ENCODE data around the gene NUDT21.

Gene NUDT21

DNA sequence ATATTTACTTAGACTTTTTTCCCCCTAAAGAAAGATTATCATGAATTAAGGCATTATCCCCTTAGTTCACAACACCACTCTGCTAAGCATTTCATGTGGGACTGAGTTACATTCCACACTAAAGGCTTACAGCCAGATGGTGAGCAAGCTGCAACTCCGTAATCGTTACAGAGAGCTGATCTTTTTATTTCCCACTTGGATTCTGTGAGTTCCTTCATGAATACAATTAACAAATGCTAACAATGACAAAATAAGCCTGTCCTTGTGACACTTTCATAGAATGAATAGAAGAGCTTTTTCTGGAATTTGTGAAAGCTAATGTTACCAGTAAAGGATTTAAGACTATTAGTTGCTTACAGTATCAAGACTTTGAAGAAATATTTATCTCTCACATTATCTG, 9.0 kb upstream of the NUDT21 start:
- no peak for DNase-seq

DNA sequence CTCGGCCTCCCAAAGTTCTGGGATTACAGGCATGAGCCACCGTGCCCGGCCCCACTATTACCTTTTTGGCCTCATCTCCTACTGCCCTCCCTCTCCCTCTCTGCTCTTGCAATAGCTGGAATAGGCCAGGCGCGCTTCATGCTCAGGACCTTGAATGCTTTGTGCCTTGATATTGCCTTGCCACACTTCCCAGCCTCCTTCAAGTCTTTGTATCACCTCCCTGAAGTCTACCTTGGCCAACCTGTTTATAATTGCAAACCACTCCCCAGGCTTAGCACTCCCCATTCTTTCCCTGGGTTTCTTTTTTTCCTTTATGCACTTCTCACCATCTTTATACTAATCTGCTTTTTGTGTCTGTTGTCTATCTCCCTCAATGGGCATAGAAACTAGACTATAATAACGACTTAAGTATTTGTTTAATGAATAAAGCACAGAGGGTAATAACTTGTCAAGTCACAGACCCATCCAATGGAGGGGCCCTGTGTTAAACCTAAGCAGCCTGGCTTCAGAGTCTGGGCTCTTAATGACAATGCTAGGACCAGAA, 6.9 kb upstream of the NUDT21 start:
- no peak for DNase-seq

DNA sequence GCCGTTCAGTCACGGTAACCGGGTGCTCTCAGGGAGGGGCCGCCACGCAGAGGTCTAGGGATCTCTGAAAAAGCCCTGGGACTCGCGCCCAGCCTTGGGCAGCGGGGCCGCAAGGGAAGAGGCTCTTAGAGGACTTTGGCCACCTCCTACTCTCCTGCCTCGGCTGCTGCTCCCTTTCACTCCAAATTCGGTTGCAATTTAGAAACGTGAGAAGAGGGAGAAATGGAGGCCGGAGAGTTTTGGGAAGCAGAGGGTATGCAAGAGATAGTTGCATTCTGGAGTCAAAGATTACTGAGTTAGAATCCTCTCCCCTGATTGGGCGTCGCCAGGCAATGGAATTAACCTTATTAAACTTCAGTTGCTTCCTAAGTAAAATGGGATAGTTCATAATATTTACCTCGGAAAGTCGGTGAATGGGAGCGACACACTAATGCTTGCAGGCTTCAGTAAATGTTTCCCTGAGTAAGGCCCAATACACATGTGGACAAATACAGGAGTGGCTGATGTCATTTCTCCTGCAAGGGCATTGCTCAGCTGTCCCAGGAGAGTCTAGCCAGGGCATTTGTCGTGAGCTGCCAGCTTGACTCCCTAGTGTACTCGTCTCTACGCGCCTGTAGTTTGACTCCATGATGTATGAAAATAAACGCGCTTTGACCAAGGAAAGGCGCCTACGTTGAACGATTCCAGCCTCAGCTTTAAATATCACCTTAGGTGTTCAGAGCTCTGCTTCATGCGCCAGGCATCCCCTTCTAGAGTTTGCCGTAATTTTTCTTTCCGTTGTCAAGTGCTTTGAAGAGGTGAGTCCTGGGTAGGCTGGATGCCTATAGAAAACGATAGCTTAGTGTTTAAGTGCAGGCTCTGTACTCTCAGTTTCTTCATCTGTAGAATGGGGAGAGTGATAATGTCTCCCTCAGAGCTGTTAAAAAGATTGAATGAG, 889 bp upstream of the NUDT21 start:
- DNase-seq = peak in 1 of 2 donors; percentile 7

DNA sequence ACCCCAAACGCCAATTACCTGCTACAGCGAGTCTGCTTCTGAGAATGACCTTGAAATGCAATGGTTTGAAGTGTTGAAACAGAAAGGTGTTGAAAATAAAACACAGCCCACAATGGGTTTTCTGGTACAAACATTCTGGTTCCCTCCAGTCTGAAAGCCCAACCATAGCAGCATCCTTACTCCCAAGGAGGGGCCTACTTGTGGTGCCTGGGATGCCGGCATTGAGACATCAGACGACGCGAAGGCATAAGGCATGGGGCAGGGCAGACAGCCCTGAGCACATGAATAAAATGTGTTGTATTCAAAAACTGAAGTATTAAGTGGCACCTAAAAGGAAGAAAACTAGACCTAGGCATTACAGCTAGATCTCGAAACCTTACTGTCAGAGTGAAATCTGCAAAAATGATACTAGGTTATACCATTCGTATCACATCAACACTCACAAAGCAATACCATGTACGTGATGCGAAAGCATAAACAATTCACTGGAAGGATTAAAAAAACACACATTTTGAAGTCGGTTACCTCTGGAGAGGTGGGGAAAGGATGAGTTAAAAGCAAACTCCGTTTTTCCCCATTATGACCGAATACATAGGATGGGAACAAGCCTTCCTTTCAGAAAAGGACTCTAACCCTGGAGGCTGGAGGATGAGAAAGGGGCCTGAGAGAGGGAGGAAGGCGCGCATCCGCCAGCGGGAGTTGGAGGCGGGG, 702 bp downstream of the NUDT21 start:
- peak in 1 of 2 donors; percentile 24 for DNase-seq

DNA sequence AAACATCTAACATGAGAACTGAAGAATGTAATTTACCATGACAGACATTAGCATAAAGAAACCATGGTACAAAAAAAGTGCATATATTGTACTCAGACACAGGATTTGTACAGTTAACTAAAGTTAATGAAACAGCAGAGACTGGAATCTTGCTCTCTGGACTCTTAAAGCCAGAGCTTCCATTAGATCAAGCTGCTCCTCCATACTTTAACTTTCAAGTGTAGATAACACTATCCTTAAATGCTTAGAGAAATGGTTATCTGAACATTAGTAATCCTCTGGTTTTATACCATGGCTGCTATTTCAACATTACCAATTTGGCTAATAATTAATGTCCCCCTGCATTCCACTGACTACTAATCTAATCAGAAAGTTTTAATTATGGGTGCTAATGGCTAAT, 3.1 kb downstream of the NUDT21 start:
- no peak for DNase-seq

DNA sequence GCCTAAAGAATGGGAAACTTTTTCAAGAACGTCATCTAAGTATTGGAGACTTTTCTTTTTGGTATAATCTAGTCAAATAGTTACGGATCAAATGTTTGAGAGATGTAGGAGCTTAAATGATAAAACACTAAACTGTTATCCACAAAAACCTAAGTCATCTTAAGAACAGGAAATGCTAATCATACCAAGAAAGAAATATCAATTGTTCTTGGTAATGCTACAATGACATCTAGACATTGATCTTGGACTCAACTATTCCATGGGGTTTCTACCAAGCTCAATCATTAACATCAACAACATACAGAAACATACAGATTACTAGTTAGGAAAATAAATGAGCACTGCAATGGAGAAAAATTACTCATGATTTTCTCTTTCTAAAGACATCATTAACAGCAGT, 3.8 kb downstream of the NUDT21 start:
- DNase-seq = no peak

- DNase-seq = no peak
Measured at GRCh38 chr16:56438038-56438437, 13.1 kb downstream of the NUDT21 start.

DNA sequence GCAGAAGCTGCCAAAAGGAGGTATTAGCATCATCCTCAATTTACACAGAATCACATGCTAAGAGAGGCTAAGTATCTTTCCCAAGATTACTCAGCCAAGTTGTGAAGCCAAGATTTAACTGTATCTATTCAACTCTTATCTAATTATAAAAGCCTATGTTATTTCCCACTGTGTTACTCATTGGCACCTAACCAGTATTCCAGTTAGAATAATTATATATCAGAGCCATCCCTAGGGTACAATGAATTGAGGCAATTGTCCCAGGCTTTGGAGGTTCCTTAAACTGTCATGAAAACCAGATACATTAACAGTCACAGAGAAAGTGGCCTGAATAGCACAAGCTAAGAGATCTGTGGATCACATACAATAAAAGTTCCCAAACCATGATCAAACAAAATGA, 14.9 kb downstream of the NUDT21 start:
- DNase-seq = no peak

GRCh38 chr16:56428091-56428490, 23.0 kb downstream of the NUDT21 start:
- DNase-seq = no peak

DNA sequence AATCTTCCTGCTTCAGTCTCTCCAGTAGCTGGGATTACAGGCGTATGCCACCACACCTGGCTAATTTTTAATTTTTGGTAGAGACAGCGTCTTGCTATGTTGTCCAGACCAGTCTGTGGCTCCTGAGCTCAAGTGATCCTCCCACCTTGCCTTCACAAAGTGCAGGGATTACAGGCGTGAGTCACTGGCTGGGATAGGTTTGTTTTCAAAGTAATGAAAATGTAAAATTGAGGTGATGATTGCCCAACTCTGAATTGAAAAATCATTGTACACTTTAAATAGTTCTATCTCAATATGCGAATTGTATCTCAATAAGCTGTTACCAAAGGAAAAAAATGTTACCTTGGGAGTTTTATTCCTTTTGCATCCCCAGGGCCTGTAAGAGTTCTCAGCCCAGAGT, 24.5 kb downstream of the NUDT21 start:
- no peak for DNase-seq

DNA sequence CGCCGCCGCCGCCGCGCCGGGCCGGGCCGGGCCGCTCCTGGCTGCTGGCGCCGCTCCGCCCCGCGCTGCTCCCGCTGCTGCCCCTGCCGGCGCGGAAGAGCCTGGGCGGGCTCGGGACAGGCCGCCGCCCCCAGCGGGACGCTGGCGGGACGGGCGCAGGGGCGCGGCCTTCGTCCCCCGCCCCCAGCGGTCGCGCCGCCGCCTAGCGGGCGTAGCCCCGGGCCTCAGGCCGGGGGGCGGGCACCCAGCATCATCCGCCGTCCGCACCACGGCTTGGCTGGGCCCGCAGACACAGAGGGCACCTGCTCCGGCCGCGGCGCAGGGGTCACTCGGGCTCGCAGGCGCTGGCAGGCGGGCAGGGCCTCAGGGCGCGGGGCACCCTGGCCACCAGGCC, 25.7 kb downstream of the NUDT21 start, which contains the start of gene AMFR:
Gene AMFR, minus strand, starts transcription at position 107 of the 394 bp plus-strand sequence. CDS start 218 bp downstream, outside the sequence.
- peak; percentile 71 to 74 for DNase-seq

DNA sequence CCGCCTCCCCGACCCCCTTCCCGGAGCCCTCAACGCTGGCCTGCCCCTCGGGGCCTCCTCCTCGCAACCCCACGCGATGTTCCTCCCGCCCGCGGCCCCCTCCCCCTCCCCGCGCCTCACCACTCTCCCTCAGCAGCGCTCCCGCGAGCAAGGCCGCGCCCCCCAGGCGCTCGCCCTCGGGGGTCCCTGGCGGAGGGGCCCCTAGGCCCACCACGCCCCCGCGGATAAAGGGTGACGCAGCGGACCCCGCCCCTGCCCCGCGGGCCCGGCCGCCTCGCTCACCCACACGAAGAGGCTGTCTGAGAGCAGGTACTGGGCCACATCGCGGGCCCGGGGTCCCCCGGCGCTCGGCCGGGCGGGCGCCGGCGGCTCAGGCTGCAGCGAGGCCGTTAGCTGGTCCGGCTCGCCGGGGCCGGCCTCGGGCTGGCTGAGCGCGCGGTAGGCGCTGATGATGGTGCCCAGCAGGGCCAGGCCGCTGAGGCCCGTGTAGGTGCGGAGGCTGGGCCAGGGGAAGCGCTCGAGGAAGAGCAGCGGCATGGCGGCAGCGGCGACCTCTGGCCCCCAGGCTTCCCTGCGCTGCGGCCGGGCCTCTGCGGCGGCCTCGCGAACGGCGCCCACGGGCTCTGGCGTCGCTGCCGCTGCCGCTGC, 26.2 kb downstream of the NUDT21 start:
- DNase-seq = peak; percentile 12 to 40

- DNase-seq = no peak
Measured at GRCh38 chr16:56424404-56424764, 26.7 kb downstream of the NUDT21 start.

DNA sequence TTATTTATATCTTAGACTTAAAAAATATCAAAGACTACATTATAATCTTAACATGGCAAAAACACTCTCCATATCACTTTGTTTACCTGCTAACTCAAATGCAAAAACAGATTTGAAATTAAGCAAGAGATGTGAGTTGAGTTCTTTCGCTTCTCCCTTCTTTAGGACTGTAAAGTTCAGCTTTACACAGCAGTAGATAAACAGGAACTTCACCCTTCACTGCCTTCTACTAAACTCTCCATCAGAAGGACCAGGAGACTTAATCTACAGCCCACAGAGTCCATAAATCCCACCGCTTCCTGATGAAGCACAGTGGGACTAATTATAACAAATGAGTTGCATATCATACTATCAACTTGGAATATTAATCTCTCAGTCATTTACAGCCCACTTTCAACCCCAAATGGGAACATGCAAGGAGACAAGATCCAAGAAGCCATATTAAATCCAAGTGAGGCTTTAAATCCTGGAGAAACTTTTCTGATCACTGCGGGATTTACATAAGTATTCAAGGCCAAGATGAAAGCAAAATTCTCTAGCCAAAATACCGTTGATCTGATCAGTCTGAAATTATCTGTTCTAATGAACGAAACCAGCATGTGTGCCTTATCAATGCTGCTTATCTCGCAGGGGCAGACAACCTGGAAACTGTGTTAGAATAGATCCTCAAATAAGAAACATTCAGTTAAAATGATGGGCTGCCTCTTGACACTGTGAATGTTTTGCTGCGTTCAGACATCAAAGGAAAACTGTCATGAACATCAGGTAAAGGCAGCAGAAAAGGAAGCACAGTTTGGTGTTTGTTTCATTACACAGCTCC, 27.3 kb downstream of the NUDT21 start:
- DNase-seq = peak in 1 of 2 donors; percentile 14

GRCh38 chr16:56422896-56423441, 28.2 kb downstream of the NUDT21 start:
- DNase-seq = no peak

- no peak for DNase-seq
Measured at GRCh38 chr16:56421976-56422669, 29.0 kb downstream of the NUDT21 start.

DNA sequence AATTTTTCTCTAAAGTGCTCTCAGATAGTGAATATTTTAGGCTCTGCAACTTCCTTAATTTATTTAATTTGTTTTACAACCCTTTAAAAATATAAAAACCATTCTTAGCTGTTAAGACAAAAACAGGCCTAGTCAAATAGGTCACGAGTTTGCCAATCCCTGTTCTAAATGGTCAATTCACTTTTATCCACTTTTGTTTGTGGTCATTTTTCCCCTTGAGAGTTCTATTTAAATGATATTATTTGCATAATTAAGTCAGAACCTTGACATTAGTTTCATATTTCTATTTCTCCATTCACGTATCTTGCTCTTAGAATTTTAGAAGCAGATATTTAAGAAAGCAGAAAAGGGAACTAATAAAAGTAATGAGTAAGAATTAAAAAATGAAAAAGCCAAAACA, 29.8 kb downstream of the NUDT21 start:
- DNase-seq = no peak

GRCh38 chr16:56420613-56421012, 30.5 kb downstream of the NUDT21 start:
- DNase-seq = no peak

DNA sequence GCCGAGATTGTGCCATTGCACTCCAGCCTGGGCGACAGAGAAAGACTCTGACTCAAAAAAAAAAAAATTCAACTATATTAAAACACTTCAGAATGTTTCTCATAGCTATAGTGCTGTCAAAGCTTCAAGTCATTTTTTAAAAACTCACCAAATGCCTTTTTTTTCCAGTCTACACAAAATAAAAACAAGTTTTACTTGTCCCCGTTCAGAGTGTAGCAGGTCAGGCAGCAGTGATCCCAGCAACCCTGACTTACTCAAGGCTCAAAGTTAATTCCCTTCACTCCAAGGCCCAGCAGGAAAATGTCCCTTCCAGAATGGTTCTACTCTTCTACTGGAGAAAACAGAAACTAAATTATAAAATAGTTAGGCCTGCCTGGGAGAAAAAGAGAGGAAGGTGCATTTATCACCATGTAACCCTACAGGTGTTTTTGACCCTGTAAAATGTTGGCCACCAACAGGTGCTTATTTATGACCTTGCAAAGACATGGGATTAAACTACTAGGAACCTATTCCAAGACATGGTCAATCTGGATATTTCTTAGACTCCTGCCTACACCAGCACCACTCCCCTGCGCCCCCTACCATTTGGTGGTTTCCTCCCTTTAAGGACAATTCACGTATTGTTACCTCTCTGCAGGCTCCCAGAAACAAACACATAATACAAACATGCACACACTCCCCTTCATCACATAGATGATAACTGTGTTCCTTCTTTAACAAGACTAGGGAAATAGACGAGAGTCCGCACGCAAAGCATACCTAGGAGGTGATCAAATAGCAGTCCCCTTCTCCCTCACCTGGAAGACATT, 31.2 kb downstream of the NUDT21 start:
- DNase-seq = no peak

GRCh38 chr16:56417138-56417537, 34.0 kb downstream of the NUDT21 start:
- no peak for DNase-seq

DNA sequence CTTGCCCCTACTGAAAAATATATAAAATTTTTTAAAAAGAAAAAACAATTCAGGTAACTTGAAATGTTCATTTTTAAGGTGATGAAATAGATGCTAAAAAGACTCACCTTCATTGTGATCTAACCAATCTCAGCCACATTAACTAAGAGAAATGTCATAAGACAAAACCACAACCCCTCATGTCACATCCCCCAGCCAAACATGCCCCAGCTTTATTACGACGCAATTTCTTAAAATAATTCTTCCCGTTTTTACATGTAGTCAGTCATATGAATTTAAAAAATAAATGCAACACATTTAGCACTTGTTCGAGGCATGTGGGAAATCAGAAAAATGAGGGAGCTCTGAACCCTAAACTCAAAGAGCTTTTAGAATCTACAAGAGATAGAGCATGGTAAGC, 35.3 kb downstream of the NUDT21 start:
- no peak for DNase-seq

Measured in CD4-positive, alpha-beta T cell treated with Interleukin-4 for 1 hour (primary cell).